ENCODE data around the gene TATDN2.

The TATDN2 gene

DNA sequence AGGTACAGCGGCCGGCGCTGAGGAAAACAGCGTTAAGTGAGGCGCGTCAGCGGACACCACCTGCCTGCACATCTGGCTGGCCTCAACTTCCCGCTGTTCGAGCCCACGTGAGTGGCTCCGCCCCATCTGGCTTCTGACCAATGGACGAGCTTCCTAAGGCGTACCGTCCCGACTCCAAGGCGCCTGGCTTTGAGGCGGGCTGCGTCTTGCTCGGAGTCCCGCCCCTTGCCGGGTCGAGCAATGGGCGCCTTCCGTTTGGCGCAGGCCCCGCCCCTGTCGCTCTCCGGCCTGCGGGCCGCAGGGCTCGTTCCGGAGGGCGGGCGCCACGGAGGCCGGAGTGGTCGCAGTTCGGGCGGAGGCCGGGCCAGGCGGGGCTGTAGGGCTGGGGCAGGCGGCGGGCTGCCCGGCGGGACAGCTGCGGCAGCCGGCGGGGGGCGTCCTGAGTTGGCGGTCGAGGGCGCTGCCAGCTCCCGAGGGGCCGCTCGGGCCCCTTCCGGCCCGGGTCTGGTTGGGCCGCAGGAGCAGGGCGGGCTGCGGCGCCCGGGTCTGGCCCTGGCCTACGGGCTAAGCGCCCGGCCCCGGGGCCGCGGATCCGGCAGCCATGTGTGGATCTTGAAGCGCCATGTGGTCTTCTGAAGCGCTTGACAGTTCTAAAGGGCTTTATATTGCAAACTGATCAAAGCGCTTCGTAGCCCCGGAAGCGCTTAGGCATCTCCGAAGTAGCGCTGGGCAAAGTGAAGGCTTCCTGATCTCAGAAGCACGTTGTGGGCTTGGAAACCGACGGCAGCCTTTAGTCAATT is at the start of gene TATDN2:
TSS of gene TATDN2 (plus strand) at position 276 of the 800 bp plus-strand sequence. CDS start 742 bp downstream, outside the sequence.
- peak; percentile 95 for DNase-seq

DNA sequence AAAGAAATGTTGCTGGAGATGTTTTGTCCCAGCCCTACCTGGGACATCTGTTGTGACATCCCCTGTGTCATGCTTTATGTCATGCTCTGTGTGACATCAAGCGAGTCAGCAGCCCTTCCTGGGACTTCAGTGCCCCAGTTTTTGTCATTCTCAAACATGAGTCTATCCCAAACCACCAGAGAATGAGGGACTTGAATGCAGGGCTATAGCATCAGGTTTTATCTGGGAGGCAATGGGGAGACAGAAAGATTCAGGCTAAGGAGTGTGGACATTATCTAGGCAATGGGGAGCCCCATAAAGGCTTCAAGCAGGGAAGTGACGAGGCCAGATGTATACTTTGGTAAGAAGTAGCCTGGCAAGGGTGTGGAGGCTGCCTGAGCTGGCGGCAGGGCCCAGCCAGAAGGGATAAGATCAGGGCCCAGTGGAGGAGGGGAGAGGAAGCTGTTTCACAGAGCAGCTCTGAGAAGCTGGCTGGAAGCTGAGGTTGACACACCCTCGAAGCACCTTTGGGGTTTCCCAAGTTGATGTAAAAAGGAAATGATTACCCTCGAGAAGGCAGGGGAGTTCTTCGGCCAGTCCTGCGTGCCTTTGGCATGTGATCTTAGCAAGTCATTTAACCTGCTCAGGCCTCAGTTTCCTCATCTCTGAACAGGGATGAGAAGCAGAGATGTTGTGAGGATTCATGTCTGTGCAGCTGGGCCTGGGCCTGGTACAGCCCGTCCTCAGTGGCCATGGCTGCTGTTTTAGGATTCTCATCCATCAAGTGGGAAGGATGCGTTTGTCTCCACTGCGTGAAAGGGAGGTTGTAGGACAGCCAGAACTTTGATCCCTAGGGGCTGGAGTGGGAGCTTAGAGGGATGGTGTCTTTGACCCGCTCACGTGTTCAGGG is 49.3 kb upstream of the TATDN2 start:
- DNase-seq: peak; percentile 68

DNA sequence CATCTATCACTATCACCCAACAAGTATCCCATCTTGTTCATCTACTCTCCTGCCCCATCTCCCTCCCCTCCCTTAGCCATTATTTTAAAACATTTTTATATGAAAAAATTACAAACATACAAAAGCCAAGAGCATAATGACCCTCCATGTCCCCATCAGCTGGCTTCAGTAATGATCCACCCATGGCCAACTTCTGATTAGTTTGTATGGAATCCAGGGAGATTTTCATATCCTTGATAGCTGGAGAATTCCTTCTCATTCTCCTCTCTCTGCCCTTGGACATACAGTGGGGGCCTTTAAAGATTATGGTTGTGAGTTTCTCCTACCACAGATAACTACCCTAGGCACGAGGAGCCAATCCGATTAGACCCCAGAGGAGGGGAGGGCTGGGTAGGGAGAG is 43.3 kb upstream of the TATDN2 start:
- no peak for DNase-seq

GRCh38 chr3:10205451-10206165 is 42.7 kb upstream of the TATDN2 start:
- DNase-seq: no peak

- DNase-seq: no peak
Observed at GRCh38 chr3:10206166-10206511, 42.1 kb upstream of the TATDN2 start.

- DNase-seq: no peak
Observed at GRCh38 chr3:10213156-10213792, 35.0 kb upstream of the TATDN2 start.

- no peak for DNase-seq
Observed at GRCh38 chr3:10215578-10216368, 32.5 kb upstream of the TATDN2 start.

- DNase-seq: no peak
Observed at GRCh38 chr3:10217359-10217758, 30.9 kb upstream of the TATDN2 start.

DNA sequence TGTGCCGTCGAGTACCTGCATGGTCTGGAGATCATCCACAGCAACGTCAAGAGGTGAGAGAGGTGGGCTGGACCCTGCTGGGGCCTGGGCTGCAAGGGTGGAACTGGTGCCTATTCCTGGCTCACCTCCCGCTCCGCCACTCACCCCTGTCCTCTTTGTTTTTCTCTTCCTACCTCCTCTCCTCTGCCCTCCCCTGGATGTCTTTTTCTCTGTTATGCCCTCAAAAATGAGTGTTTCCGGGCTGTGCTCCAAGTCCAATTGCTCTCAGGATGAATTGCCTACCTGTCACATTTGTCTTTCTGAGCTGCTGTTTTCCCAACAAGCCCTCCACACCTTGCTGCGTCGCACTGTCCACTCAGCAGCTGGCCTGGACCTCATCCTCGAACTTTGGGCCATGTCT is 28.5 kb upstream of the TATDN2 start:
- no peak for DNase-seq

DNA sequence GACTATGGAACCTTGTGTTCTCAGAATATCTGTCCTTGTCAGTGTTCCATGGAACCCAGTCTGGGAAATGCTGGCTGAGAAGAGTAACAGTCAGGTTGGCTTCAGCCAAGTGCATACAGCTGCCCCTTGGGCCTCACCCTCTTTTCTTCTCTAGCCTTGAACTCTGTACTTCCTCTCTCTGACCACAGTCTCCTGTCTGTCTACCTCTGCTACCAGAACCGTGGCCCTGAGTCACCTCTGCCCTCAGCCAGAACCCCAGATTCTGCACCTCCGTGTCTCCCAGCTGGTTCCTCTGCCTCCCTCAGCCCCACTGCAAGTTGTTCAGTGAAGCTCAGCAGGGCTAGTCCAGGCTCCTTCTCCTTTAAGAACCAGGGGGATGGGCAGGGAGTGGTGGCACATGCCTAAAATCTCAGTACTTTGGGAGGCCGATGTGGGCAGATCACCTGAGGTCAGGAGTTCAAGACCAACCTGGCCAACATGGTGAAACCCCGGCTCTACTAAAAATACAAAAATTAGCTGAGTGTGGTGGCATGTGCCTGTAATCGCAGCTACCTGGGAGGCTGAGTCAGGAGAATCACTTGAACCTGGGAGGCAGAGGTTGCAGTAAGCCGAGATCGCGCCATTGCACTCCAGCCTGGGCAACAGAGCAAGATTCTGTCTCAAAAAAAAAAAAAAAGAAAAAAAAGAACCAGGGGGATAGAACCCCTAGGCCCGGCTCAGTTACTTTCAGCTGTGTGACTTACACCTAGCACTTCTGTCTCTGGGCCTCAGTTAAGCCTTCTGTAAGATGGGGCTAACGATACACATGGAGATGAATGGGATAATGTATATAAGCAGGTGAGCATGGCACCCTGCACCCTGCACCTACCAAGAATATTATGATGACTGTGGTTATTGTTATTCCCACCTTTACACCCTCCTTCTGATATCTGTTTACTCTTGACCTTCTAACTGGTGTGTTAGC is 24.3 kb upstream of the TATDN2 start:
- DNase-seq: peak; percentile 35

DNA sequence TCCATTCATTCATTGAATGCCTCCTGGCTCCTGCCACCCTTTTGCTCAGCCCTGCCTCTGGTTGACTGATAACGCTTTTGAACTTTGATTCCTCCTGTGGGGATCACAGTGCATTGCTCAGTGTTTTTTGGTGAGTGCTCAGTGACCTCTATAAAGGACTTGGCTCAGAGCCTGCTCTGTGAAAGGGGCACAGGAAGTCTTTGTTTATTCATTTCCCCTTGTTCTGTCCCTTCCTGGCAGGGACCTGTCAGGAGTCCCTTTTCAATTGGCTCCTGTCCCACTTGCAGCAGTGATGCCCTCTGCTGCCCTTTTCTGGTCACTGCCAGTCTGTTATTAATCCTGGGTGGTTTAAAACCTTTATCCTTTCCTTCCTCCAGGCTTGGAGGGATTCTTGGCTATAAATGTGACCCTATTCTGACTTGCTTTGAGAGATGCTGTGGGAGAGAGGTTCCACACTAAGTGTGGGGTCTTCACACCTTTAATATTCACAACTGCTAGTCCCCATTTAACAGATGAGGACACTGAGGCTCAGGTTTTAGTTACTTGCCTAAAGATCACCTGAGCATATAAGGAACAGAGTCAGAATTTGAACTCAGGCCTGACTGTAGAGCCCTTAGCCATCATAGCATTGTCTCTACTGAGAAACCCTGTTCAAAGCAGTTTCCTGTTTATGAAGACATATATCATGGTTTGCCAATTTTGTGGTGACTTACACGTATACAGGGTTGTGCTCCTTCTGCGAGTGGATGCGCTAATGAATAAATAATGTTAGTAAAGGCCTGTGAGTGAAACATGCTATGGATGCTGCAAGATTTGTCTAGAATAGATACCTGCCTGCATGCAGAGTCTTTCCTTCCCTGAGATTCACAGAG is 23.2 kb upstream of the TATDN2 start:
- peak; percentile 71 for DNase-seq

DNA sequence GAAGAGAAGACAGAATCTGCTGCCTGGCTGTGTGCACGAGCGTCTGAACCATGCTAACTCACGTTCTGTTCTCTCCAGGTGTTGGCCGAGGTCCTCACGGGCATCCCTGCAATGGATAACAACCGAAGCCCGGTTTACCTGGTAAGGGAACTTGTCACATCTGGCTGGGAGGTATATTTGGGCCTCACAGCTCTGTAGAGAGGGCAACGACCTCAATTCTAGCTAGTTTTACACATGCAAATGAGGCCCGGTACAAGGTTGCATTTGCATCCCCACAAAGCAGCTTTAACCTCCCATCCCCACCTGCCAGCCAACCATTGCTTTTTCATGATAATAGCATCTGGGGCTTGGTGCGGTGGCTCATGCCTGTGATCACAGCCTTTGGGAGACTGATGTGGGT is 22.0 kb upstream of the TATDN2 start:
- no peak for DNase-seq

- DNase-seq: peak; percentile 69
Observed at GRCh38 chr3:10228248-10228950, 19.9 kb upstream of the TATDN2 start.

- no peak for DNase-seq
Observed at GRCh38 chr3:10229576-10229975, 18.7 kb upstream of the TATDN2 start.

- no peak for DNase-seq
Observed at GRCh38 chr3:10232137-10232536, 16.1 kb upstream of the TATDN2 start.

DNA sequence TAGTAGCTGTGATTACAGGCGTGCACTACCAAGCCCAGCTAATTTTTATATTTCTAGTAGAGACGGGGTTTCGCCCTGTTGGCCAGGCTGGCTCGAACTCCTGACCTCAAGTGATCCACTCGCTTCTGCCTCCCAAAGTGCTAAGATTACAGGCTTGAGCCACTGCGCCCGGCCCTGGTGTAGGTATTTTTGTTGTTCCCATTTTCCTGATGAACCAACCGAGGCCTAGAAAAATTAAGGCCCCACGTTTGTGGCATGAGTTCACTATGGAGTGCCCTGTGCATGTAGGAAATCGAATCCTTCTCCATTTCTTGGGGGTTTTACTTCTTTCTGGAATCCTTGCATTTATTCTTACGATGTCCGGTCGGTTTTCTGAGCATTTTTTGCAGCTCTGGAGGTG is 14.3 kb upstream of the TATDN2 start:
- DNase-seq: no peak

- no peak for DNase-seq
Observed at GRCh38 chr3:10234526-10235230, 13.6 kb upstream of the TATDN2 start.

GRCh38 chr3:10235551-10235950 is 12.7 kb upstream of the TATDN2 start:
- no peak for DNase-seq
